HG03520 (cell line): ENCODE measurements around the gene GTF2IRD1.
"Not testable (repeated sequence)": the region's sequence is repeated elsewhere in the genome, so short reads cannot be mapped to it uniquely, and the experiment has no call there.

ENCODE experiments used
- ATAC-seq: cut with Tn5 transposase; IDR thresholded peaks from one replicate; pipeline ENCODE4 v1.9.1; 2021; ENCODE audit warnings: mild to moderate bottlenecking, moderate library complexity; ENCODE audit not compliant: unreplicated experiment

GTF2IRD1 gene

DNA sequence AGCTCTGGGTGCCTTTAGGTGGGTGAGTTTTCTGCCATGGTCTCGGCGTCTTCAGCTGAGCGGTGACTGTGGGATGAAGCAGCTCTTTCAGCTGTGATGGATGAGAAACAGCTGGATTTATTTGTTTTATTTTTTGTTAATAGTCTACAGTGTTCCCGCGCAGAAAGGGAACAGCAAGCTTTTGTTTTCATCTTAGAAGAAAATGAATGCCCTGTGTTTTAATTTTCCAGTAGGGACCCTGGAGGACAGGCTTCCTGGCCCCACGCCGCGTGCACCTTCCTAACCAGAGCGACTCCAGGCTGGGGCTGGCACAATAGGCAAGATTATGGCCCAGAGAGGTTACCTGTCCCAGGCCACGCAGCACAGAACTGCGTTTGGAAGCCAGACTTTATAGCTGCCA is 57.6 kb downstream of the GTF2IRD1 start:
- no peak for ATAC-seq

- no peak for ATAC-seq
Observed at GRCh38 chr7:74512762-74513161, 59.1 kb downstream of the GTF2IRD1 start.

- no peak for ATAC-seq
Observed at GRCh38 chr7:74514131-74514591, 60.5 kb downstream of the GTF2IRD1 start.

- ATAC-seq: no peak
Observed at GRCh38 chr7:74515276-74515675, 61.6 kb downstream of the GTF2IRD1 start.

DNA sequence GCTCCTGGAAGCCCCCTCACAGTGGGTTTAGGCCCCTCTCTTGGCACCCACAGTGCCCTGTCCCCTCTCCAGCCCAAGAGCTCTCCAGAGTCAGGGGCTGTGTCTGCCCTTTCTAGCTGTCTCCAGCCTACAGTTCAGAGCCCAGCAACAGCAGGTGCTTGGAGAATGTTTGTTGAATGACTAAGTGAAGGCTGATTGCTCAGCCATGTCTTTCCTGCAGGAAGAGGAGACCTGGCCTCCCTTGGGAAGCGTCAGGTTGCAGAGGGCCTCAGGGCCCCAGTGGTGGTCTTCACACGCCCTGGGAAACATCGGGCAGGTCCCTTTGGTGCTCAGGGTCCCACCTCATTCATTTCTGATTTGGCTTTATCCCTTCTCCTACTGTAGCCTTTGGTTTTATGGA is 62.5 kb downstream of the GTF2IRD1 start:
- ATAC-seq: no peak

GRCh38 chr7:74518041-74518440 is 64.3 kb downstream of the GTF2IRD1 start:
- ATAC-seq: no peak

- ATAC-seq: no peak
Observed at GRCh38 chr7:74518654-74519053, 64.9 kb downstream of the GTF2IRD1 start.

DNA sequence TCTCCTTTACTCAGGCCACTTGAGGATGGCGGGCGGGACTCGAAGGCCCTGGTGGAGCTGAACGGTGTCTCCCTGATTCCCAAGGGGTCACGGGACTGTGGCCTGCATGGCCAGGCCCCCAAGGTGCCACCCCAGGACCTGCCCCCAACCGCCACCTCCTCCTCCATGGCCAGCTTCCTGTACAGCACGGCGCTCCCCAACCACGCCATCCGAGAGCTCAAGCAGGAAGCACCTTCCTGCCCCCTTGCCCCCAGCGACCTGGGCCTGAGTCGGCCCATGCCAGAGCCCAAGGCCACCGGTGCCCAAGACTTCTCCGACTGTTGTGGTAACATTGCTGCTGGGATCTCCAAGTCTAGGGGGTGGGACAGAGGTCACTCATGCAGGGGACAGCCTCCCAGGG is 65.7 kb downstream of the GTF2IRD1 start:
- ATAC-seq: no peak

GRCh38 chr7:74521855-74522254 is 68.1 kb downstream of the GTF2IRD1 start:
- no peak for ATAC-seq

DNA sequence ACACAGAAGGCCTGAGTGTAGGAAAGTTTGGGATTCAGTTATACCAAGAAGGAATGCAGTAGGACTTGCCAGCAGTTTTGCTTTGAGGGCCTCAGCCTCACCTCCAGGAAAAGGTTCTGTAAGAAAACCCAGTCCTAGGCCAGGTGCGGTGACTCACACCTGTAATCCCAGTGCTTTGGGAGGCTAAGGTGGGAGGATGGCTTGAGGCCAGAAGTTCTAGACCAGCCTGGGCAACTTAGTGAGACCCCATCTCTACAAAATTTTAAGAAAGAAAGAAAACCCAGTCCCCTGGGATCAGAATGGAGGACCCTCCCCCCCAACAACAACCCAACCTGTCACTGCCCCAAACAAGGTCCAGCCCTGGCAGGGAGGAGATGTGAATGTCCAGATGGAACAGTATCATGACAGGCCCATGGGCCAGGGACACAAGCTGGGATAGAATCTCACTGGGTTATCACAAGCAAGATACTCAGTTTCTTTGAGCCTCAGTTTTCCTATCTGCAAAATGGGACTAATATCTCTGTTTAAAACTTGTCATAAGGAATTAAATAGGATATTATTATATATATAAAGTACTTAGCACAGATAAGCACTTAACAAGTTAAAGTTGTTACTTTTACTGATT is 68.7 kb downstream of the GTF2IRD1 start:
- no peak for ATAC-seq

DNA sequence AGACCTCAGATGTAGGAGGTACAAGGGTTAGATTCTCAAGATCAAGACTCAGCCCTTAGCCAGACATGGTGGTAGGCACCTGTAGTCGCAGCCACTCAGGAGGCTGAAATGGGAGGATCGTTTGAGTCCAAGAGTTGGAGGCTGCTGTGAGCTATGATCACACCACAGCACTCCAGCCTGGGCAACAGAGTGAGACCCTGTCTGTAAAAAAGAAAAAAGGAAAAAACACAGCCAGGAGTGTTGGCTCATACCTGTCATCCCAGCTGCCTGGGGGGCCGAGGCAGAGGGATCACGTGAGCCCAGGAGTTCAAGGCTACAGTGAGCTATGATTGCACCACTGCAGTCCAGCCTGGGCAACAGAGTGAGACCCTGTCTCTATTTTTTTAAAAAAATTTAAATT is 69.3 kb downstream of the GTF2IRD1 start:
- ATAC-seq: no peak

DNA sequence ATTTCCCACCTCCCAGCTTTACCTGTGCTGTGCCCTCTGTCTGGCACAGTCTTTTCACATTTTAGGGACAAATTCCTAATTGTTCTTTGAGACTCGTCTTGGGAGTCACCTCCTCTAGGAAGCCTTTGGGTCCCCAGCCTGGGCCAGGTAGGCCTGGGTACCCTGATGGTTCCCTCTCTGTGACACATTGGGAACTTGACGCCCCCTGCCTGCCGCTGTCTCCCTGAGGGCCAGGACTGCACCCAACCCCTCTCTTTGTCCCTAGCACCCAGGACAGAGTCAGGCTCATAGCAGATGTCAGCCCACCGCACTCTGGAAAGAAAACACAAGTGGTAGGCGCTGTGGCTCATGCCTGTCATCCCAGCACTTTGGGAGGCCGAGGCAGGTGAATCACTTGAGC is 71.4 kb downstream of the GTF2IRD1 start:
- ATAC-seq: no peak

DNA sequence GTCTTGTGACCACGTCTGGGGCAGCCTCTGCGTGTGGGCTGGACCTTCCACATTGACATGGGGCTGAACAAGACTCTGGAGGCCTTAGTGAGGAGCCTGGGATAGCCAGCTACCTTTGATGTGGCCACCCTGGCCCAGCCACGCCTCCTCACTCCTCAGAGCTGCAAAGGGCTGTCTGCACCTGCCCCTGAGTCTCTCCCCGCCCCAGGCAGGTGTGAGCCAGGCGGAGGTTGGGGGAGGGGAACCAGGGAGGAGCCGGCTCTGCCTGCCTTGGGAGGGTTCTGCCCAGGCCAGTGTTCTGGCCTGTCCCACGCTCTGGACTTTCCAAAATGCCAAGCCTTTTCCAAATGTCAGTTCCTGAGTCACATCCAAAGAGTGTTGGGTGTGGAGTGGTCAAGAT is 72.2 kb downstream of the GTF2IRD1 start:
- ATAC-seq: no peak

- ATAC-seq: no peak
Observed at GRCh38 chr7:74526780-74527179, 73.1 kb downstream of the GTF2IRD1 start.

DNA sequence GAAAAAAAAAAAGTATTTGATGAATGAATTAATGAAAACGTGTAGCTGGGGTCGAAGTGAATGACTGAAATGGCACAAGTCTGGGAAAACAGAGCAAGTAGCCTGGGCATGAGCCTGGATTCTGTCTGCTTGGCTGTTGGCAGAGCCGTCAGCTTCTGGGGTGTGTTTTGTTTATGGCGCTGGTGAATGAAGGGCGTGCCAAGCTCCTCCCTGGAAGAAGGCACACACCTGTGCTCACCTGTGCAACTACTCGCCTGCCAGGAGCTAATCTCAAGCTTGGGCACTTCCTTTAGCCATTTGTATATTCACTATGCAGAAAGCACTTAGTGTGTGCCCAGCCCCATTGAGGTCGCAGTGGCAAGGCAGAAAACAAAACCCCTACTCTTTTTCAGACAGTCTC is 74.1 kb downstream of the GTF2IRD1 start:
- ATAC-seq: no peak

DNA sequence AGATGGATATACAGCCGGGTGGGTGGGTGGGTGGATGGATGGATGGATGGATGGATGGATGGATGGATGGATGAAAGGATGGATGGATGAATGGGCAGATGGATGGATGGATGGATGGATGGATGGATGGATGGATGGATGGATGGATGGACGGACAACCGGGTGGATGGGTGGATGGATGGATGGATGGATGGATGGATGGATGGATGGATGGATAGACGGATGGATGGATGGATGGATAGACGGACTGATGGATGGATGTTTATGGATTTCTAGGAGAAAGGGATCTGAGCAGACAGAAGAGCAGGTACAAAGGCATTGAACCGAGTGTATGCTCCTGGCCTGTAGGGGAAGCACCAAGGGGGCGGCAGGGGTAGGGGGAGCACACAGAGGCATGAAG is 75.1 kb downstream of the GTF2IRD1 start:
- not testable (repeated sequence) for ATAC-seq

DNA sequence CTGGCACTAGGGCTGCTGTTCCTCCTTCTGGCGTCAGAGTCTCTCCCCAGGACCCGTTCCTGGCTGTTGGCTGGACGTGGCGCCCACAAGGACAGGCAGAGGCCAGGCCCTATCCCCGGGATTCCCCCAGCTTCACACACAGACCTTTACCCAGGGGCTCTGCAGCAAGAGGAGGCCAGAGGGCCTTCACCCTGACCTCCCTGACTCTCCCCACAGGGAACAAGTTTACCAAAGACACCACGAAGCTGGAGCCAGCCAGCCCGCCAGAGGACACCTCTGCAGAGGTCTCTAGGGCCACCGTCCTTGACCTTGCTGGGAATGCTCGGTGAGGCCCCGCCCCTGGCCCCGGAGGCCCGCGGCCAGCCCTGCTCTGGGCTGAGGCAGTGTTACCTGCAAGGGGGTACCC is 82.2 kb downstream of the GTF2IRD1 start:
- ATAC-seq: no peak

DNA sequence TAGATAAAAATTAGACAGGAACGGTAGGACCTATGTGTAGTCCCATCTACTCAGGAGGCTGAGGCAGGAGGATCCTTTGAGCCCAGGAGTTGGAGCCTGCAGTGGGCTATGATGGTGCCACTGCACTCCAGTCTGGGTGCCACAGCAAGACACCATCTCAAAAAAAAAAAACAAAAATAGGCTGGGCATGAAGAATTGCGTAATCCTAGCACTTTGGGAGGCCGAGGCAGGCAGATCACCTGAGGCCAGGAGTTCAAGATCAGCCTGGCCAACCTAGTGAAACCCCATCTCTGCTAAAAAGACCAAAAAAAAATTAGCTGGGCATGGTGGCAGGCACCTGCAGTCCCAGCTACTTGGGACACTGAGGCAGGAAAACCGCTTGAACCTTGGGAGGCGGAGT is 88.2 kb downstream of the GTF2IRD1 start:
- not testable (repeated sequence) for ATAC-seq

DNA sequence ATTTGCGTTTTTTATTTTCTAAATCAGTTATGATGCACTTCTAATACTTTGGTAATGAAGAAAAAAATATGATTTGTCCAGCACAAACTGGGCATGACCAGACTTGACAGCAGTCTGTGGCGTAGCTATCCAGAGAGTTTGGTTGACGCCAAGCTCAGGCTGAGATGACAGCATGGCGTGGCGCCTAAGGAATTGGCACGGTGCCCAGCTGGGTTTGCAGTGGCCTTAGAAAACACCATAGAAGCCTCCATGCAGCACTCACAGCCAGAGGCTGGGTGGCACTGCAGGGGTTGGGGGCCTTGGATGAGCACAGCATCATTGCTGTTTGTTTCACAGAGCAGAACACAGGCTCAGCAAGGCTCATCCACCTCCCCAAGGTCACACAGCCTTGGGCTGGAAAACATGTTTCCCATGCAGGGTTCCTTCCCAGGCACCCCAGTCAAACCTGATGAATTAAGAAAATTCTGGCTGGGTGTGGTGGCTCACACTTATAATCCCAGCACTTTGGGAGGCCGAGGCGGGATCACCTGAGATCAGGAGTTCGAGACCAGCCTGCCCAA is 88.9 kb downstream of the GTF2IRD1 start:
- no peak for ATAC-seq

DNA sequence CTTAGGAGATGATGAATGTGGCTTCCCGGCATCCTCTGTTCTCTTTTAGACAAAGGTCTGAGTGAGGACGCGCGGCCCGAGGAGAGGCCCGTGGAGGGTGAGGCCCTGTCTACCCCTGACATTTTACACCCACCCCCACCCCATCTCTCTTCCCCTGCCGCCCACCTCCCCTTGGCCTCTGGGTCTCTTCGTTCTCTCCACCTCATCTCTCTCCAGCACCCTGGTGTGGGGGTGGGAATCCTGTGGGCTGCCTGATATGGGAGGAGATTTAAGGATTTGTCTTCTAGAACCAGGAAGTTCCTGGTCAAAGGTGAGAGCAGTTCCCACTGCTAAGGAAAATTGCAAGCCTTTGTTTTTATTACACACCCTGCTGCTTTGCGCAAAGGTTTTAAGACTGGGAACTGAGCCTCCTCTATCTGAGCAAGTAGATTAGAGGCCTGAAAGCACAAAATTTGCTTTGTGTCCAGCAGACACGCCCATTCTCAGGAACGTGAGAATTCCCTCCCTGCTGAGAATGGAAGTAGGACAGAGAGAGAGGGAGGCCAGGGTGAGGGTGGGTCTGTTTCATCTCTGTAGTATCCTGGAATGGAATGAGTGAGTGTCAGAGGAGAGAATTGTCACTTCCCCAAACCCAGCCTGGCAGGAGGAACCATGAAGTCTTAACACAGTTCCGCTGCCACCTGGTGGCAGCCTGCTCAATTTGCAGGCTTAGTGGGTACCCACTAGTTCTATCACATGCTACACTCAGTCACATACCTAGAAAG is 91.2 kb downstream of the GTF2IRD1 start:
- no peak for ATAC-seq

- no peak for ATAC-seq
Observed at GRCh38 chr7:74545921-74546320, 92.2 kb downstream of the GTF2IRD1 start.

DNA sequence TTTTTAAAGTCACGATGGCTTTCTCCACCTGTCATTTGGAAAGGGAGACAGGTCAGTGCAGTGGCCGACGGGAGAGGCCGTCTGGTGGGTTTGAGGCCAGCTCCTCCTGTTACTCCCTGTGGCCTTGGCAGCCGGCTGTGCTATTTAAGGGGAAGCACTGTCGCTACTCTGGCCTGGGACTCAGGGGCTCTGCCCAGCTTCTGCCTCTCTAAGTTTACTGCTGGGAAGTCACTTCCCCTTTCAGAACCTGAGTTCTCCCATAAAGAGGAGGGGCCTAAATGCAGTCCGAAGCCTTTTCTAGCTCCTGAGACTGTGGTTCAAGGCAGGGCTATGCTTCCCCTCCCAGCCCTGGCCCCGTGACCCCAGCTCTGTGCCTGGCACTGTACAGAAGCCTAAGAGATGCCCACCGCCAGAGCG is 99.9 kb downstream of the GTF2IRD1 start:
- ATAC-seq: not testable (repeated sequence)
